ENCODE data around the gene EEA1.
"Not testable (repeated sequence)": the region's sequence is repeated elsewhere in the genome, so short reads cannot be mapped to it uniquely, and the experiment has no call there.

Gene EEA1

GRCh38 chr12:92810370-92810769 is 118.7 kb downstream of the EEA1 start:
- DNase-seq (ENCODE audit: low read depth in 1 of 2, low spot score in 1 of 2), result no peak

GRCh38 chr12:92803903-92804302 is 125.2 kb downstream of the EEA1 start:
- DNase-seq (ENCODE audit: low read depth in 1 of 2, low spot score in 1 of 2), result no peak

- no peak for DNase-seq (ENCODE audit: low read depth in 1 of 2, low spot score in 1 of 2)
These were observed 126.2 kb downstream of the EEA1 start for GRCh38 chr12:92802906-92803305.

- no peak for DNase-seq (ENCODE audit: low read depth in 1 of 2, low spot score in 1 of 2)
These were observed 132.4 kb downstream of the EEA1 start for GRCh38 chr12:92796650-92797049.

- no peak for DNase-seq (ENCODE audit: low read depth in 1 of 2, low spot score in 1 of 2)
These were observed 134.3 kb downstream of the EEA1 start for GRCh38 chr12:92794814-92795213.

- not testable (repeated sequence) for DNase-seq (ENCODE audit: low read depth in 1 of 2, low spot score in 1 of 2)
These were observed 134.7 kb downstream of the EEA1 start for GRCh38 chr12:92794356-92794755.

- no peak for DNase-seq (ENCODE audit: low read depth in 1 of 2, low spot score in 1 of 2)
These were observed 143.1 kb downstream of the EEA1 start for GRCh38 chr12:92786045-92786444.

- DNase-seq (ENCODE audit: low read depth in 1 of 2, low spot score in 1 of 2), result no peak
These were observed 143.5 kb downstream of the EEA1 start for GRCh38 chr12:92785563-92785950.

- DNase-seq (ENCODE audit: low read depth in 1 of 2, low spot score in 1 of 2), result no peak
These were observed 144.1 kb downstream of the EEA1 start for GRCh38 chr12:92784797-92785562.

- no peak for DNase-seq (ENCODE audit: low read depth in 1 of 2, low spot score in 1 of 2)
These were observed 144.7 kb downstream of the EEA1 start for GRCh38 chr12:92784356-92784755.

- no peak for DNase-seq (ENCODE audit: low read depth in 1 of 2, low spot score in 1 of 2)
These were observed 149.2 kb downstream of the EEA1 start for GRCh38 chr12:92779902-92780301.

GRCh38 chr12:92778525-92778924 is 150.6 kb downstream of the EEA1 start:
- DNase-seq (ENCODE audit: low read depth in 1 of 2, low spot score in 1 of 2), result no peak

GRCh38 chr12:92775416-92775815 is 153.7 kb downstream of the EEA1 start:
- no peak for DNase-seq (ENCODE audit: low read depth in 1 of 2, low spot score in 1 of 2)

GRCh38 chr12:92771001-92771400 is 158.1 kb downstream of the EEA1 start:
- no peak for DNase-seq (ENCODE audit: low read depth in 1 of 2, low spot score in 1 of 2)

GRCh38 chr12:92769124-92769901 is 159.8 kb downstream of the EEA1 start:
- DNase-seq (ENCODE audit: low read depth in 1 of 2, low spot score in 1 of 2), result no peak

- DNase-seq (ENCODE audit: low read depth in 1 of 2, low spot score in 1 of 2), result no peak
These were observed 163.2 kb downstream of the EEA1 start for GRCh38 chr12:92765871-92766270.

GRCh38 chr12:92764831-92765230 is 164.3 kb downstream of the EEA1 start:
- no peak for DNase-seq (ENCODE audit: low read depth in 1 of 2, low spot score in 1 of 2)

- DNase-seq (ENCODE audit: low read depth in 1 of 2, low spot score in 1 of 2), result no peak
These were observed 166.3 kb downstream of the EEA1 start for GRCh38 chr12:92762773-92763172.

- no peak for DNase-seq (ENCODE audit: low read depth in 1 of 2, low spot score in 1 of 2)
These were observed 169.3 kb downstream of the EEA1 start for GRCh38 chr12:92759634-92760268.

GRCh38 chr12:92757597-92758121 is 171.4 kb downstream of the EEA1 start:
- no peak for DNase-seq (ENCODE audit: low read depth in 1 of 2, low spot score in 1 of 2)

GRCh38 chr12:92756898-92757596 is 172.0 kb downstream of the EEA1 start:
- no peak for DNase-seq (ENCODE audit: low read depth in 1 of 2, low spot score in 1 of 2)

All from stimulated activated CD4-positive, alpha-beta T cell treated with anti-CD3 and anti-CD28 coated beads, Interleukin-15, amount 100 ng/mL, for 1 hour (primary cell).